ENCODE data around the gene LCT.

DNA sequence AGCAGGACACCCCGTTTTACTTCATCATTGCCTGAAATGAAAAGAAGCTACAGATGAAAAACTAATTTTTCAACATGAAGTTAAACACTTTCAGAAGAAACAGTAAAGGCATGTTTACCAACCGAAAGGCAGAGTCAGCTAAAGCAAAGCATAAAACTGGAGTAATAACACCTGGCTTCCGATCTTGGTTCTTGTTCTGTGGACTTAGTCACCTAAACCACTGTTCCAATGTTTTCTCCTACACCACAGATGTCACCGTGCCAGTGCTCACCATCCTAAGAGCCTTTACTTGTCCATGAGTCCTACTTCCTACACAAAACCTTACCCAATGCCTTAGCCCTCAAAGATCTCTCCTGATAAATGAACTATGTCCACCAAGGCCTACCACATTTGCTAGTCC, 25.7 kb upstream of the LCT start:
- TF ChIP-seq POLR2A (IDR thresholded peaks at IDR 0.05): no peak
- TF ChIP-seq, protein P1, sequence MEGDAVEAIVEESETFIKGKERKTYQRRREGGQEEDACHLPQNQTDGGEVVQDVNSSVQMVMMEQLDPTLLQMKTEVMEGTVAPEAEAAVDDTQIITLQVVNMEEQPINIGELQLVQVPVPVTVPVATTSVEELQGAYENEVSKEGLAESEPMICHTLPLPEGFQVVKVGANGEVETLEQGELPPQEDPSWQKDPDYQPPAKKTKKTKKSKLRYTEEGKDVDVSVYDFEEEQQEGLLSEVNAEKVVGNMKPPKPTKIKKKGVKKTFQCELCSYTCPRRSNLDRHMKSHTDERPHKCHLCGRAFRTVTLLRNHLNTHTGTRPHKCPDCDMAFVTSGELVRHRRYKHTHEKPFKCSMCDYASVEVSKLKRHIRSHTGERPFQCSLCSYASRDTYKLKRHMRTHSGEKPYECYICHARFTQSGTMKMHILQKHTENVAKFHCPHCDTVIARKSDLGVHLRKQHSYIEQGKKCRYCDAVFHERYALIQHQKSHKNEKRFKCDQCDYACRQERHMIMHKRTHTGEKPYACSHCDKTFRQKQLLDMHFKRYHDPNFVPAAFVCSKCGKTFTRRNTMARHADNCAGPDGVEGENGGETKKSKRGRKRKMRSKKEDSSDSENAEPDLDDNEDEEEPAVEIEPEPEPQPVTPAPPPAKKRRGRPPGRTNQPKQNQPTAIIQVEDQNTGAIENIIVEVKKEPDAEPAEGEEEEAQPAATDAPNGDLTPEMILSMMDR (IDR thresholded peaks at IDR 0.05): no peak

Measured in esophagus squamous epithelium (tissue), 4 donors.